ENCODE results near the gene TPO.

The TPO gene

GRCh38 chr2:1451422-1451821 is 38.2 kb downstream of the TPO start:
- no peak for DNase-seq

GRCh38 chr2:1453561-1453960 is 40.3 kb downstream of the TPO start:
- no peak for DNase-seq

- no peak for DNase-seq
Observed at GRCh38 chr2:1454346-1454745, 41.1 kb downstream of the TPO start.

DNA sequence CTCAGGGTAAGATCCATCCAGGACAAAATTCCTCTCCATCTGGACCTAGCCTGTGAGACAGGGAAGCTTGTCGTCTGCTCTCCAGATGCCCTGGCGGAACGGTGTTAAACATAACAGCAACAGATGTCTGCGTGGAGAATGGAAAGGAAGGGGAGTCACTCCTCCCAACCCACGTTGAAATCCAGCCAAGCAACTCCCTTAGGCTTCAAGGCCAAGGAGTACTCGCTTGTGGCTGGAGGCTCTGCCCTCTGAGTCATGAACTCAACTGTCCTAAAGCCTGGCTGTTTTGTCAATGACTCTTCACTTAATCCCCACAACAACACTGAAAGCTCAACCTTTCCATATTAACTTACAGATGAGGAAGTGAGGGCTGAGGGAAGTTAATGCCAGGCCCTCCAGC is 42.2 kb downstream of the TPO start:
- no peak for DNase-seq

GRCh38 chr2:1458432-1458831 is 45.2 kb downstream of the TPO start:
- DNase-seq = no peak

GRCh38 chr2:1459727-1460126 is 46.5 kb downstream of the TPO start:
- DNase-seq = no peak

GRCh38 chr2:1460851-1461418 is 47.7 kb downstream of the TPO start:
- DNase-seq = no peak

- no peak for DNase-seq
Observed at GRCh38 chr2:1461507-1462390, 48.5 kb downstream of the TPO start.

DNA sequence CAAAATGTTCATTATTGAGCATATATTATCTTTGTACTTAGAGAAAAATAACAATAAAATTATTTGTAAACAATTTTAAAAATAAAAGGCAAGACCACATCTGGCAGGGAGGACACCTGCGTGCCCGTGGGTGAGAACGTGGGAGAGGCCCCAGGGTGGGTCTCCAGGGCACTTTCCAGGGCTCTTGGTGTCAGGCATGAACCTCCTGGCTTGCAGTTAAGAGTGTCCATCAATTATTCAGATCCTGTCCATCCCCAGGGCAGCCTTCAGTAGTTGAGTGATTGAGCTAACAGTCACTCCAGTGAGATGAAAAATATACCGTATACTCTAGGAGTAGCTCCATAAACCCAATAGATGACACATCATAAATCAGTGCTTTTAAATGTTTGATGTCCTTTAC is 49.7 kb downstream of the TPO start:
- no peak for DNase-seq

GRCh38 chr2:1472350-1472749 is 59.1 kb downstream of the TPO start:
- DNase-seq = no peak

GRCh38 chr2:1476617-1477195 is 63.4 kb downstream of the TPO start:
- no peak for DNase-seq

DNA sequence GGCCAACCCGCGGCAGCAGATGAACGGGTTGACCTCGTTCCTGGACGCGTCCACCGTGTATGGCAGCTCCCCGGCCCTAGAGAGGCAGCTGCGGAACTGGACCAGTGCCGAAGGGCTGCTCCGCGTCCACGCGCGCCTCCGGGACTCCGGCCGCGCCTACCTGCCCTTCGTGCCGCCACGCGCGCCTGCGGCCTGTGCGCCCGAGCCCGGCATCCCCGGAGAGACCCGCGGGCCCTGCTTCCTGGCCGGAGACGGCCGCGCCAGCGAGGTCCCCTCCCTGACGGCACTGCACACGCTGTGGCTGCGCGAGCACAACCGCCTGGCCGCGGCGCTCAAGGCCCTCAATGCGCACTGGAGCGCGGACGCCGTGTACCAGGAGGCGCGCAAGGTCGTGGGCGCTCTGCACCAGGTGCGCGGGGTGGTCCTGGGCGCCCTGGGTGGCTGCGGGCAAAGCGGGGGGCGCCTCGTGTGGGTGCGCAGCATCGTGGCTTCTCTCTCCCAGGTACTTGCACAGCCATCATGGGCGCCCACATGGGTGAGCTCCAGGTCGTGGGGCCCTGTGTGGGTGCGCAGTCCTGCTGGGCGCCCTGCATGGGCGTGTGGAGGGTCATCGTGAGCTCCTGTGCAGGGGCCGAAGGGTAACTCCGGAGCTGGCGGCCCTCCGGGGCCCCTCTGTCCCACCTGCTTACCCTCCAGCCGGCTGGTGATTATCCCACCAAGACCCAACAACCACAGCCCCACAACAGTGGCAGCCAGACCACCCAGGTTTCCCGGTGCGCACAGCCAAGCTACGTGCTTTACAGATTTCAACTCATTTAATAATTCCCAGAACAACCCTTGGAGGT is 64.2 kb downstream of the TPO start:
- DNase-seq = no peak

GRCh38 chr2:1478311-1479305 is 65.3 kb downstream of the TPO start:
- DNase-seq = no peak

- DNase-seq = no peak
Observed at GRCh38 chr2:1479346-1479745, 66.1 kb downstream of the TPO start.

DNA sequence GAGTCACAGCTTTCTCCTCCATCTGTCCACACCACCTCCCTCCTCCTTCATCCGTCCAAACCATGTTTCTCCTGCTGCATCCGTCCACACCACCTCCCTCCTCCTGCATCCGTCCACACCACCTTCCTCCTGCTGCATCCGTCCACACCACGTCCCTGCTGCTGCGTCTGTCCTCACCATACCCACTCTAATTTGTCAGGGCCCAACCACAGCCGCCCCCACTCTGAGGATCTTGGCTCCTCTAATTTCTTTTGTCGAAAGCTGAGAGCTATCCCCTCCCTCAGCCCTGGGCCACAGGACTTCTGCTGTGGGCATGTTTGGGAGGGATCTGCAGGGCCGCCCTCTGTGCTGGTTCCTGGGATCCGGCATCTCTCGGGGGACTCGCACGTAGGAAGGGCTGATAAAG is 67.4 kb downstream of the TPO start:
- no peak for DNase-seq

GRCh38 chr2:1481406-1482252 is 68.4 kb downstream of the TPO start:
- DNase-seq = no peak

DNA sequence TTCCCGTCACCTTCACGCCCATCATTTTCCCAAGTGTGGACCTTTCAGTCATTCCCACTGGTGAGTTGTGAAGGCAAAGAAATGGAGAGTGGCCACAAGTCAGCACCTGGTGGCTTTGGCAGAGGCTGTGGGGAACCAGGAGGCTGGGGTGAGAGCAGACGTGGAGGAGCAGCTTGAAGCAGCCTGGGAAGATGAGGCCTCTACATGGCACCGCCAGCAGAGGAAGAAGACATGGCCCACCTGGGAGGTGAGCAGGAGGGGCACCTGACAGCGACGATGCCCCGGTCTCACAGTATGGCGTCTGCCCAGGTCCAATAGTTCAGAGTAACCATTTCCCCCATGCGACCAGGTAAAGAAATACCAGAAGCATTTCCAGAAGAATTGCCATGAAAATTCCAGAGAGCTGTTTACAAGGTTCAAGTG is 69.0 kb downstream of the TPO start:
- DNase-seq = no peak

GRCh38 chr2:1482981-1483380 is 69.7 kb downstream of the TPO start:
- no peak for DNase-seq

- DNase-seq = no peak
Observed at GRCh38 chr2:1483551-1483950, 70.3 kb downstream of the TPO start.

DNA sequence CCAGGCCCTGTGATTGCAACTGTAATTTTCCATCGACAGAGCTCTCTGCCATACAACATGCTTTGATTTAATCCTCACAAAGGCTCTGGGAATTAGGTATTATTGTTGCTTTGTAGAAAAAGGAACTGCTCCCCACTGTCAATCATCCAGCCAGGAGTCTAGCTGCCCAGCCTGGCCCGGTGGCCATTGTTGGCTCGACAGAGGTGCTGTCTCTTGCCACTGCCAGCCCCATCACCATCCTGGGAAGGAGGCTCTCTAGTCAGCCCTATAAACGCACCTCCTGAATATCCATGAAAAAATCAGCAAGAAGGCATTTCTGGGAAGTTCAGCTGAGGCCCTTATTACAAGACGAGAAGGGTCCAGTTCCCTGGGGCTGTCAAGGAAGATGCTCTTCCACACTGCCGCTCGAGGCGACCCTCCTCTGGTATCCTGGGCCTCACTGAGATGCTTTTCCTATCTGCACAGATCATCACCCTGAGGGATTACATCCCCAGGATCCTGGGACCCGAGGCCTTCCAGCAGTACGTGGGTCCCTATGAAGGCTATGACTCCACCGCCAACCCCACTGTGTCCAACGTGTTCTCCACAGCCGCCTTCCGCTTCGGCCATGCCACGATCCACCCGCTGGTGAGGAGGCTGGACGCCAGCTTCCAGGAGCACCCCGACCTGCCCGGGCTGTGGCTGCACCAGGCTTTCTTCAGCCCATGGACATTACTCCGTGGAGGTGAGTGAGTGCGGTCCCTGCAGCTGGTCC is 71.0 kb downstream of the TPO start:
- DNase-seq = no peak
